Sigmoid colon (tissue), 7 donors: Measurements from ENCODE around the gene RIPOR1. TPM values are rescaled to one million over a fixed set of nuclear protein-coding genes. Genes with fewer than 3 reads are reported as not detected.
A peak's percentile ranks its signal among the peaks of the same experiment; 100 is the strongest.

Experiments
- DNase-seq: peaks from one replicate; pipeline ENCODE4 v3.0.0-alpha.2; 2019
- H3K27ac ChIP-seq, 4 donors: fragments of 200-600 bp; sonication (generic); one replicate each; pipeline ENCODE4 v1.5.1; 2016 to 2019; ENCODE audit warnings: mild to moderate bottlenecking in 1 of 4
- H3K27me3 ChIP-seq, 3 donors: fragments of 200-600 bp; sonication (generic); one replicate each; pipeline ENCODE4 v1.5.1; 2019; ENCODE audit warnings: mild to moderate bottlenecking in 1 of 3
- H3K36me3 ChIP-seq, 4 donors: fragments of 200-600 bp; sonication (generic); one replicate each; pipeline ENCODE4 v1.5.1; 2016 to 2019
- H3K4me1 ChIP-seq, 4 donors: fragments of 200-600 bp; sonication (generic); one replicate each; pipeline ENCODE4 v1.5.1; 2017 to 2019
- H3K4me3 ChIP-seq, 4 donors: fragments of 200-600 bp; sonication (generic); one replicate each; pipeline ENCODE4 v1.5.1; 2017 to 2019; ENCODE audit warnings: mild to moderate bottlenecking in 2 of 4, moderate library complexity in 1 of 4
- H3K9me3 ChIP-seq, 4 donors: fragments of 200-600 bp in 3 of 4; sonication (generic) in 3 of 4; one replicate each; pipeline versions ENCODE4 v1.5.1 to v1.6.1; 2013 to 2019
- EP300 ChIP-seq, 4 donors: sonication (generic); formaldehyde crosslinking; IDR thresholded peaks; one replicate each; pipeline ENCODE4 v1.6.1; 2017; ENCODE audit warnings: antibody characterized with exemption in 4 of 4
- POLR2A ChIP-seq, 2 donors: fragments of 450-650 bp; IDR thresholded peaks; one replicate each; pipeline ENCODE4 v1.6.1; 2016; ENCODE audit warnings: antibody characterized with exemption in 2 of 2, mild to moderate bottlenecking in 2 of 2, moderate library complexity in 2 of 2
- POLR2AphosphoS5 ChIP-seq, 4 donors: sonication (generic); formaldehyde crosslinking; IDR thresholded peaks; one replicate each; pipeline ENCODE4 v1.6.1; 2017; ENCODE audit warnings: antibody characterized with exemption in 4 of 4
- WGBS, 2 donors: extraction: QIAGEN DNeasy Blood & Tissue Kit; methylation state at CpG; one replicate each; pipeline ENCODE4 v1.1.7; 2013; 5-methylcytosine and 5-hydroxymethylcytosine counted together
- intact Hi-C: fragments of 100-400 bp; cut with DNase I; formaldehyde crosslinking; loops from one replicate; pipeline ENCODE4 v1.15.1; 2023
- polyA plus RNA-seq, 3 donors: library from polyadenylated mRNA; stranded (reverse); fragments of 200-250 nt; gene quantifications; one replicate each; pipeline ENCODE4 v1.2.3, GENCODE V29; 2013
- total RNA-seq, 4 donors: library from RNA; depleted of rRNA; stranded (reverse); fragments of >200 nt; gene quantifications; one replicate each; pipeline ENCODE4 v1.1.0, GENCODE V29; 2016
- TF ChIP-seq, protein P1 (sequence below), 4 experiments: fragments of 450-650 bp in 3 of 4; fragments of 200-600 bp in 1 of 4; IDR thresholded peaks; one replicate each; pipeline ENCODE4 v1.5.1; 2016 to 2019; ENCODE audit warnings: antibody characterized with exemption in 4 of 4, mild to moderate bottlenecking in 3 of 4, moderate library complexity in 2 of 4
- donor health status: healthy with polysubstance abuse.
- donor health status: Bipolar disorder and iron deficiency.
- donor health status: healthy.

Gene RIPOR1
- total and polyA plus RNA-seq, 7 donors, result 10.2 to 60.9 (median 26.7) TPM

DNA sequence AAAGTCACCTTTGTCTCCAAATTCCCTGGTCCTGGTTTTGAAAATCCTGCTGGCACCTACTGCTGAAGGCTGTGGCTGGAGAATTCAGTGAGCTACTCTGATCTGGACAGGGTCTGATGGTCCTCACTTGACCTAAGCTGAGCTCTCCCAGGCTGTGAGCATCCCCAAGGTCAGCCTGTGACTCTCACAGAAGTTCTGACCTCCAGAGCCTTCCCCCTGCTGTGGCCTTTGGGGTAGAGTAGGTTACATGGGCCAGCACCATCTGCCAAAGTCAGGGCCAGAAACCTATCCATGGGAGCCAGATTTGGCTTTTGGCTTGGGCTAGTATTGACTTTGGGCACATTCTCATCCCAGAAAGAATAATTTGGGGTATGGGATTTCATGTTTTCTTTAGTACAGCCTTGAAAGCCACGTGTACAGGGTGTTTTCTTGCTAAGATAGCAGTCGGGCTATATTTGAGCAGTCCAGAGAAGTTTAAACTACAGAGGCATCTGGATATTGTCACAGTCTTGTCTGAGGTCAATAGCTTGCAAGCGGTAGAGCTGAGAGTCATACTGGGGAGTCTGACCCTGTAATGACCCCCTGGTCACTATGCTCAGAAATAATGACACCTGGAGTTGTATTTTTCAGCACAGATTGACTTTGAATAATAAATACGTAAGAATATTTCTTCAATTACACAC is 39.1 kb upstream of the RIPOR1 start:
- WGBS, 2 donors, result 74 to 88% methylated on average over 4 of the region's 4 CpGs
- peak overlapping the region; percentile 55 to 83 (median 77) for H3K27ac ChIP-seq
- no peak for DNase-seq
- peaks cover 5 to 40% (median 27%) of the 10 kb centered on the region in 4 donors for H3K4me1 ChIP-seq
- intact Hi-C loops, result no loop called here
- no peaks in the 10 kb centered on the region for H3K9me3 ChIP-seq
- H3K27me3 ChIP-seq, result no peaks in the 10 kb centered on the region
- H3K4me3 ChIP-seq, result no peak overlapping the region
- TF ChIP-seq EP300 (IDR thresholded peaks at IDR 0.05) (no peak), POLR2A (IDR thresholded peaks at IDR 0.05) (no peak), POLR2AphosphoS5 (IDR thresholded peaks at IDR 0.05) (peak; percentile 44 to 80 (median 62))
- TF ChIP-seq, protein P1, sequence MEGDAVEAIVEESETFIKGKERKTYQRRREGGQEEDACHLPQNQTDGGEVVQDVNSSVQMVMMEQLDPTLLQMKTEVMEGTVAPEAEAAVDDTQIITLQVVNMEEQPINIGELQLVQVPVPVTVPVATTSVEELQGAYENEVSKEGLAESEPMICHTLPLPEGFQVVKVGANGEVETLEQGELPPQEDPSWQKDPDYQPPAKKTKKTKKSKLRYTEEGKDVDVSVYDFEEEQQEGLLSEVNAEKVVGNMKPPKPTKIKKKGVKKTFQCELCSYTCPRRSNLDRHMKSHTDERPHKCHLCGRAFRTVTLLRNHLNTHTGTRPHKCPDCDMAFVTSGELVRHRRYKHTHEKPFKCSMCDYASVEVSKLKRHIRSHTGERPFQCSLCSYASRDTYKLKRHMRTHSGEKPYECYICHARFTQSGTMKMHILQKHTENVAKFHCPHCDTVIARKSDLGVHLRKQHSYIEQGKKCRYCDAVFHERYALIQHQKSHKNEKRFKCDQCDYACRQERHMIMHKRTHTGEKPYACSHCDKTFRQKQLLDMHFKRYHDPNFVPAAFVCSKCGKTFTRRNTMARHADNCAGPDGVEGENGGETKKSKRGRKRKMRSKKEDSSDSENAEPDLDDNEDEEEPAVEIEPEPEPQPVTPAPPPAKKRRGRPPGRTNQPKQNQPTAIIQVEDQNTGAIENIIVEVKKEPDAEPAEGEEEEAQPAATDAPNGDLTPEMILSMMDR (IDR thresholded peaks at IDR 0.05), result no peak
- H3K36me3 ChIP-seq, result peaks cover 0 to 1% (median 0%) of the 10 kb centered on the region in 4 donors

DNA sequence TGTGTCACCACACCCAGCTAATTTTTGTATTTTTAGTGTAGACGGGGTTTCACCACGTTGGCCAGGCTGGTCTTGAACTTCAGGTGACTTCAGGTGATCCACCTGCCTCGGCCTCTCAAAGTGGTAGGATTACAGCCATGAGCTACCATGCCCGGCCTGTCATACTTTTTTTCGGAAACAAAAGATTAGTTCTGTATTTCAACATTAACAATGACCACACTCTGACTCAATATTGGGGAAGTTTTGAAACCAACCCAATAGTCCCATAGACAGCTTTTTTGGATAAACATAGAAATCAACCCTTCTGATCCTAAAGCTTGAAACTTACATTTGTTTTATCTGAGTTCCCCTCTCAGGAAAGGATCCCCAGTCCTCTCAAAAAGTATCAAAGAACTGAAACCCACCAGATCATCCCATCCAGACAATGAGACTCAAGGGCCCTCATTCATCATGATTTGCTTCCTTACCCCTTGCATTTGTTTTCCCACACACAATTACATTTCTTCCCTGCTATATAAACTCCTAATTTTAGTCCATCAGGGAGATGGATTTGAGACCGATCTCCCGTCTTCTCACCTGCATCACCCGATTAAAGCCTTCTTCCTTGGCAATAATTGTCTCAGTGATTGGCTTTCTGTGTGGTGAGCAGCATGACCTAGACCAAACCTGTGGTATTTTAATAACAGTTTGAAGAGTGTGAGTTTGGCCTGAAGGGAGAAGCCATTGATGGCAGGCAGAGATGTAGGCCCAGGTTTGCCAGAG is 38.1 kb upstream of the RIPOR1 start:
- Histone ChIP-seq H3K36me3 (no peaks in the 10 kb centered on the region), H3K9me3 (no peaks in the 10 kb centered on the region), H3K4me1 (peaks cover 5 to 40% (median 27%) of the 10 kb centered on the region in 4 donors), H3K27me3 (no peaks in the 10 kb centered on the region), H3K4me3 (no peak overlapping the region), H3K27ac (peak overlapping the region; percentile 46 to 83 (median 77))
- intact Hi-C loops, result no loop called here
- 87 to 89% methylated on average over 8 of the region's 8 CpGs for WGBS, 2 donors
- TF ChIP-seq, protein P1 (IDR thresholded peaks at IDR 0.05), result no peak
- TF ChIP-seq POLR2A (IDR thresholded peaks at IDR 0.05) (no peak), EP300 (IDR thresholded peaks at IDR 0.05) (no peak), POLR2AphosphoS5 (IDR thresholded peaks at IDR 0.05) (peak in 1 of 4 donors; percentile 23)
- no peak for DNase-seq

- Histone ChIP-seq H3K27me3 (no peaks in the 10 kb centered on the region), H3K9me3 (no peaks in the 10 kb centered on the region), H3K27ac (peak overlapping the region in 2 of 4 donors; percentile 8 to 30), H3K36me3 (peaks cover 0 to 9% (median 0%) of the 10 kb centered on the region in 4 donors), H3K4me3 (no peak overlapping the region), H3K4me1 (peaks cover 0 to 3% (median 0%) of the 10 kb centered on the region in 4 donors)
- intact Hi-C loops, result no loop called here
- 83 to 90% methylated on average over 4 of the region's 4 CpGs for WGBS, 2 donors
- peak; percentile 78 for DNase-seq
- TF ChIP-seq, protein P1 (IDR thresholded peaks at IDR 0.05), result no peak
- TF ChIP-seq POLR2AphosphoS5 (IDR thresholded peaks at IDR 0.05) (peak in 1 of 4 donors; percentile 24), EP300 (IDR thresholded peaks at IDR 0.05) (no peak), POLR2A (IDR thresholded peaks at IDR 0.05) (no peak)
Observed at GRCh38 chr16:67499106-67499505, 29.5 kb upstream of the RIPOR1 start.

DNA sequence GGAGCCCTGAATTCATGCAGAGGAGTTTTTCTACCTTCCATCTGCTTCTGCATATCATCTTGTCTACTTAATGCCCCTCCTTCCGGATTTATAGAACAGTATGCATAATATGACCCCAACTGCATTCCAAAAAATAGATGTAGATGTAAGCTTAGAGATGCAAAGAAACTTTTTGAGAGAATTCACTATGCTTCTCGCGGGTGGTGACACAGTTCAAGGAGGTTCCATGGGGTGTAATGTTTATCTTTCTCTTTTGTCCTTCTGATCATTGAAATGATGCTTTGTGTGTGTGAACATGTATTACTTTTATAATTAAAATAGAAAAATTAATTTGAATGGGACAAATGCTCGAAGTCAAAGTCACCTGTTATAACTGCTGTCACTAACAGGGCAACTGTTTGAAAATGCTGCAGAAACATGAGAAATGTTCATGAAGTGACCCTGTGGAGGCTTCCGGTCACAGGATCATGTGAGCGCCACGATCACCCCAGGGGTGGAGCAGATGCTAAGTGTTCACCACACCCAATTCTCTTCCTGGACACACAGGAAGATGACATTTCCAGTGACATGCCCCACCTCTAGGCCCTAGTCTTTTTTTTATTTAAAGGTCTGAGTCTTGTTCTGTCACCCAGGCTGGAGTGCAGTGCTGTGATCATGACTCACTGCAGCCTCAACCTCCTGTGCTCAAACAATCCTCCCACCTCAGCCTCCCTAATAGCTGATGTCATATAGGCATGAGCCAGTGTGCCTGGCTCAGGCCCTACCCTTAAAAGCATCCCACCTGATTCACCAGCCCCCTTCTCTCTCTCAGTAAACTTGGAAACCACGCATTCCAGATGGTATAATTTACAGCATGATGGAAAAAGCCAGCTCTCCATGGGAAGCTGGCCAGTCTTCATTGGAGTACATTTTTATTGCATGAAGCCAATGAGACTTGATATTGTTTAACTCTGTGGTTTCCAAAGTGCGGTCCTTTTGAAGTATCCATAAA is 24.3 kb upstream of the RIPOR1 start:
- DNase-seq, result peak; percentile 80
- no peak for TF ChIP-seq POLR2A (IDR thresholded peaks at IDR 0.05)
- TF ChIP-seq, protein P1 (IDR thresholded peaks at IDR 0.05), result no peak
- peak in 1 of 4 donors; percentile 38 for TF ChIP-seq POLR2AphosphoS5 (IDR thresholded peaks at IDR 0.05)
- TF ChIP-seq EP300 (IDR thresholded peaks at IDR 0.05), result no peak
- Histone ChIP-seq H3K27ac (peak overlapping the region in 1 of 4 donors; percentile 1), H3K27me3 (no peaks in the 10 kb centered on the region), H3K4me3 (no peak overlapping the region), H3K9me3 (no peaks in the 10 kb centered on the region), H3K4me1 (no peaks in the 10 kb centered on the region), H3K36me3 (no peaks in the 10 kb centered on the region)
- intact Hi-C loops, result no loop called here
- WGBS, 2 donors, result 57 to 66% methylated on average over 9 of the region's 9 CpGs
